Activated CD4-positive, alpha-beta T cell treated with anti-CD3 and anti-CD28 coated beads, Interleukin-2, amount 10 ng/mL, durations not matched to agents 7 days and 5 days (primary cell): ENCODE results near the gene EYA2. TPM values are rescaled to one million over a fixed set of nuclear protein-coding genes. Genes with fewer than 3 reads are reported as not detected.
"Not testable (repeated sequence)": the region's sequence is repeated elsewhere in the genome, so short reads cannot be mapped to it uniquely, and the experiment has no call there.

Experiments used
- CTCF ChIA-PET: fragments of 350-600 bp; sonication (Branson Sonifier 250); formaldehyde crosslinking; loops from one replicate; lab custom pipeline; 2021; ENCODE audit warnings: antibody characterized with exemption; lab: Charles Lee
- POLR2A ChIA-PET: fragments of 350-600 bp; sonication (Branson Sonifier 250); formaldehyde crosslinking; loops from one replicate; lab custom pipeline; 2021; ENCODE audit warnings: antibody characterized with exemption; lab: Charles Lee
- DNase-seq: peaks from one replicate; pipeline ENCODE4 v3.0.0-alpha.2; 2020
- H3K27ac Mint-ChIP-seq: one replicate; pipeline ENCODE4 v1.8.0; 2021; ENCODE audit warnings: mild to moderate bottlenecking, moderate library complexity, mixed read lengths
- H3K27me3 Mint-ChIP-seq: one replicate; pipeline ENCODE4 v1.8.0; 2021; ENCODE audit warnings: mixed read lengths
- H3K36me3 Mint-ChIP-seq: one replicate; pipeline ENCODE4 v1.8.0; 2021; ENCODE audit warnings: low read depth, mixed read lengths
- H3K4me1 Mint-ChIP-seq: one replicate; pipeline ENCODE4 v1.8.0; 2021; ENCODE audit warnings: mixed read lengths
- H3K4me3 Mint-ChIP-seq: one replicate; pipeline ENCODE4 v1.8.0; 2021; ENCODE audit warnings: mild to moderate bottlenecking, moderate library complexity, mixed read lengths
- H3K9me3 Mint-ChIP-seq: one replicate; pipeline ENCODE4 v1.8.0; 2021; ENCODE audit warnings: mixed read lengths
- total RNA-seq, 2 experiments: library from RNA; stranded (reverse); gene quantifications; one replicate each; pipeline ENCODE4 v1.2.3, GENCODE V29; 2021

The EYA2 gene
- total RNA-seq, 2 experiments from 2014 or later: not detected

GRCh38 chr20:46900826-46901225 lies 6.2 kb downstream of the EYA2 start:
- no peaks in the 10 kb centered on the region for H3K36me3 Mint-ChIP-seq
- H3K9me3 Mint-ChIP-seq: no peaks in the 10 kb centered on the region
- ChIA-PET POLR2A (no interaction called here), CTCF (no interaction called here)
- H3K27ac Mint-ChIP-seq: no peak overlapping the region
- no peak for DNase-seq
- peaks cover 50% of the 10 kb centered on the region for H3K27me3 Mint-ChIP-seq
- H3K4me1 Mint-ChIP-seq: no peaks in the 10 kb centered on the region
- H3K4me3 Mint-ChIP-seq: no peak overlapping the region

GRCh38 chr20:46901638-46902037 lies 7.0 kb downstream of the EYA2 start:
- ChIA-PET CTCF (no interaction called here), POLR2A (no interaction called here)
- H3K27me3 Mint-ChIP-seq: peaks cover 42% of the 10 kb centered on the region

GRCh38 chr20:46903256-46903655 lies 8.6 kb downstream of the EYA2 start:
- POLR2A ChIA-PET: no interaction called here

More at GRCh38 chr20:46901638-46902037, 7.0 kb downstream of the EYA2 start:
- Mint-ChIP-seq H3K27ac (no peak overlapping the region), H3K4me3 (no peak overlapping the region), H3K36me3 (no peaks in the 10 kb centered on the region), H3K4me1 (no peaks in the 10 kb centered on the region), H3K9me3 (no peaks in the 10 kb centered on the region)
- no peak for DNase-seq

GRCh38 chr20:46903937-46904336 lies 9.3 kb downstream of the EYA2 start:
- ChIA-PET POLR2A (no interaction called here), CTCF (interaction anchor here (0.7 kb wide), 1 partner anchor 1745 kb away, joined by 4 read pairs; no protein-coding TSS in a partner anchor)
- H3K36me3 Mint-ChIP-seq: no peaks in the 10 kb centered on the region
- DNase-seq: no peak
- no peaks in the 10 kb centered on the region for H3K9me3 Mint-ChIP-seq
- no peak overlapping the region for H3K27ac Mint-ChIP-seq
- no peaks in the 10 kb centered on the region for H3K4me1 Mint-ChIP-seq
- H3K27me3 Mint-ChIP-seq: peaks cover 23% of the 10 kb centered on the region
- H3K4me3 Mint-ChIP-seq: no peak overlapping the region

More at GRCh38 chr20:46903256-46903655, 8.6 kb downstream of the EYA2 start:
- Mint-ChIP-seq H3K4me1 (no peaks in the 10 kb centered on the region), H3K27me3 (peaks cover 29% of the 10 kb centered on the region), H3K4me3 (no peak overlapping the region), H3K27ac (no peak overlapping the region), H3K9me3 (no peaks in the 10 kb centered on the region), H3K36me3 (no peaks in the 10 kb centered on the region)
- CTCF ChIA-PET: interaction anchor here (0.5 kb wide), 1 partner anchor 770 kb away, joined by 3 read pairs; no protein-coding TSS in a partner anchor
- DNase-seq: no peak

GRCh38 chr20:46905364-46906125 lies 10.9 kb downstream of the EYA2 start:
- peaks cover 10% of the 10 kb centered on the region for H3K27me3 Mint-ChIP-seq
- ChIA-PET POLR2A (no interaction called here), CTCF (no interaction called here)
- H3K36me3 Mint-ChIP-seq: no peaks in the 10 kb centered on the region
- no peaks in the 10 kb centered on the region for H3K9me3 Mint-ChIP-seq
- no peaks in the 10 kb centered on the region for H3K4me1 Mint-ChIP-seq
- no peak overlapping the region for H3K27ac Mint-ChIP-seq
- H3K4me3 Mint-ChIP-seq: no peak overlapping the region
- DNase-seq: no peak

GRCh38 chr20:46913329-46914044 lies 18.8 kb downstream of the EYA2 start:
- peaks cover 6% of the 10 kb centered on the region for H3K27me3 Mint-ChIP-seq
- ChIA-PET CTCF (no interaction called here), POLR2A (no interaction called here)
- no peak for DNase-seq
- no peak overlapping the region for H3K4me3 Mint-ChIP-seq
- no peaks in the 10 kb centered on the region for H3K4me1 Mint-ChIP-seq
- H3K36me3 Mint-ChIP-seq: no peaks in the 10 kb centered on the region
- H3K9me3 Mint-ChIP-seq: no peaks in the 10 kb centered on the region
- no peak overlapping the region for H3K27ac Mint-ChIP-seq

- Mint-ChIP-seq H3K36me3 (no peaks in the 10 kb centered on the region), H3K4me1 (no peaks in the 10 kb centered on the region), H3K27me3 (peaks cover 5% of the 10 kb centered on the region), H3K4me3 (no peak overlapping the region), H3K27ac (no peak overlapping the region), H3K9me3 (no peaks in the 10 kb centered on the region)
- no peak for DNase-seq
- POLR2A ChIA-PET: no interaction called here
- CTCF ChIA-PET: no interaction called here
Measured at GRCh38 chr20:46914789-46915379, 20.2 kb downstream of the EYA2 start.

- Mint-ChIP-seq H3K4me3 (no peak overlapping the region), H3K4me1 (no peaks in the 10 kb centered on the region), H3K9me3 (no peaks in the 10 kb centered on the region), H3K36me3 (no peaks in the 10 kb centered on the region), H3K27ac (no peak overlapping the region), H3K27me3 (peaks cover 4% of the 10 kb centered on the region)
- no peak for DNase-seq
- ChIA-PET CTCF (no interaction called here), POLR2A (no interaction called here)
Measured at GRCh38 chr20:46915575-46916257, 21.1 kb downstream of the EYA2 start.

- no peak overlapping the region for H3K27ac Mint-ChIP-seq
- DNase-seq: no peak
- ChIA-PET POLR2A (no interaction called here), CTCF (no interaction called here)
- H3K4me1 Mint-ChIP-seq: no peaks in the 10 kb centered on the region
- no peaks in the 10 kb centered on the region for H3K36me3 Mint-ChIP-seq
- H3K4me3 Mint-ChIP-seq: no peak overlapping the region
- H3K27me3 Mint-ChIP-seq: peaks cover 4% of the 10 kb centered on the region
- no peaks in the 10 kb centered on the region for H3K9me3 Mint-ChIP-seq
Measured at GRCh38 chr20:46916258-46916603, 21.6 kb downstream of the EYA2 start.

GRCh38 chr20:46917155-46917554 lies 22.5 kb downstream of the EYA2 start:
- no peaks in the 10 kb centered on the region for H3K36me3 Mint-ChIP-seq
- ChIA-PET CTCF (no interaction called here), POLR2A (no interaction called here)
- peaks cover 3% of the 10 kb centered on the region for H3K27me3 Mint-ChIP-seq
- DNase-seq: no peak
- H3K27ac Mint-ChIP-seq: no peak overlapping the region
- no peak overlapping the region for H3K4me3 Mint-ChIP-seq
- no peaks in the 10 kb centered on the region for H3K4me1 Mint-ChIP-seq
- H3K9me3 Mint-ChIP-seq: no peaks in the 10 kb centered on the region

- Mint-ChIP-seq H3K27me3 (peaks cover 9% of the 10 kb centered on the region), H3K27ac (no peak overlapping the region), H3K36me3 (no peaks in the 10 kb centered on the region), H3K9me3 (no peaks in the 10 kb centered on the region), H3K4me3 (no peak overlapping the region), H3K4me1 (no peaks in the 10 kb centered on the region)
- ChIA-PET CTCF (no interaction called here), POLR2A (no interaction called here)
- no peak for DNase-seq
Measured at GRCh38 chr20:46920114-46920513, 25.5 kb downstream of the EYA2 start.

- POLR2A ChIA-PET, H3K27me3 Mint-ChIP-seq, H3K4me3 Mint-ChIP-seq, CTCF ChIA-PET, H3K4me1 Mint-ChIP-seq, DNase-seq, H3K36me3 Mint-ChIP-seq, H3K9me3 Mint-ChIP-seq, H3K27ac Mint-ChIP-seq: not testable (repeated sequence)
Measured at GRCh38 chr20:46922841-46923240, 28.2 kb downstream of the EYA2 start.

GRCh38 chr20:46923550-46923949 lies 28.9 kb downstream of the EYA2 start:
- Mint-ChIP-seq H3K9me3 (no peaks in the 10 kb centered on the region), H3K27ac (no peak overlapping the region), H3K4me3 (no peak overlapping the region), H3K27me3 (peaks cover 13% of the 10 kb centered on the region), H3K4me1 (no peaks in the 10 kb centered on the region), H3K36me3 (no peaks in the 10 kb centered on the region)
- ChIA-PET POLR2A (no interaction called here), CTCF (no interaction called here)
- no peak for DNase-seq
